Fibroblast of pulmonary artery (primary cell): ENCODE measurements around the gene AMELX.

ENCODE experiments used
- DNase-seq: peaks from one replicate; pipeline ENCODE4 v3.0.0-alpha.2; 2010; ENCODE audit warnings: low read depth
- H3K4me3 ChIP-seq: replicated peaks from 2 replicates; pipeline ENCODE4 v1.5.1; 2011; ENCODE audit warnings: low read depth, mild to moderate bottlenecking, control low read depth, low read length, moderate library complexity
- TF ChIP-seq, protein P1 (sequence below): IDR thresholded peaks from 2 replicates; pipeline ENCODE4 v1.5.1; 2011; ENCODE audit warnings: mild to moderate bottlenecking, control low read depth, low read length, inconsistent platforms; ENCODE audit errors: missing control alignments

Gene AMELX

DNA sequence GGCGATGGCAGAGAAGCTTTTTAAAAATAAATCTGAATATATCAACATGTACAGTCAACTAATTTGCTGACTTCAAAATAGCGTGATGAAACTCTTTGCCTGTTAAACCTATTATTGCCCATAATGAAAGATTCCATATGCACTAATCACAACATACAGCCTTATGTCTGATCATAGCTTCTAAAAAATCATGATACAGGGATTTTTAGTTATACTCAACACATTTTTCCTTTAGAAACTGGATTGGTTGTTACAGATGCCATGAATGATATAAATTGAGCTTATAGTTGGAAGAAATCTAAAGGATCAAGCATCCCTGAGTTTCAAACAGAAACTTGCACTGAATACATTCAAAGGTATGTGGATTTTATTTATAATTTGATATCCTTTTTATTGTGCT, at the start of gene AMELX:
TSS of gene AMELX (plus strand) at position 301 of the 400 bp plus-strand sequence. CDS start 1,376 bp downstream, outside the sequence.
- TF ChIP-seq, protein P1, sequence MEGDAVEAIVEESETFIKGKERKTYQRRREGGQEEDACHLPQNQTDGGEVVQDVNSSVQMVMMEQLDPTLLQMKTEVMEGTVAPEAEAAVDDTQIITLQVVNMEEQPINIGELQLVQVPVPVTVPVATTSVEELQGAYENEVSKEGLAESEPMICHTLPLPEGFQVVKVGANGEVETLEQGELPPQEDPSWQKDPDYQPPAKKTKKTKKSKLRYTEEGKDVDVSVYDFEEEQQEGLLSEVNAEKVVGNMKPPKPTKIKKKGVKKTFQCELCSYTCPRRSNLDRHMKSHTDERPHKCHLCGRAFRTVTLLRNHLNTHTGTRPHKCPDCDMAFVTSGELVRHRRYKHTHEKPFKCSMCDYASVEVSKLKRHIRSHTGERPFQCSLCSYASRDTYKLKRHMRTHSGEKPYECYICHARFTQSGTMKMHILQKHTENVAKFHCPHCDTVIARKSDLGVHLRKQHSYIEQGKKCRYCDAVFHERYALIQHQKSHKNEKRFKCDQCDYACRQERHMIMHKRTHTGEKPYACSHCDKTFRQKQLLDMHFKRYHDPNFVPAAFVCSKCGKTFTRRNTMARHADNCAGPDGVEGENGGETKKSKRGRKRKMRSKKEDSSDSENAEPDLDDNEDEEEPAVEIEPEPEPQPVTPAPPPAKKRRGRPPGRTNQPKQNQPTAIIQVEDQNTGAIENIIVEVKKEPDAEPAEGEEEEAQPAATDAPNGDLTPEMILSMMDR = no peak
- no peak within 1 kb of the TSS for H3K4me3 ChIP-seq
- no peak for DNase-seq

DNA sequence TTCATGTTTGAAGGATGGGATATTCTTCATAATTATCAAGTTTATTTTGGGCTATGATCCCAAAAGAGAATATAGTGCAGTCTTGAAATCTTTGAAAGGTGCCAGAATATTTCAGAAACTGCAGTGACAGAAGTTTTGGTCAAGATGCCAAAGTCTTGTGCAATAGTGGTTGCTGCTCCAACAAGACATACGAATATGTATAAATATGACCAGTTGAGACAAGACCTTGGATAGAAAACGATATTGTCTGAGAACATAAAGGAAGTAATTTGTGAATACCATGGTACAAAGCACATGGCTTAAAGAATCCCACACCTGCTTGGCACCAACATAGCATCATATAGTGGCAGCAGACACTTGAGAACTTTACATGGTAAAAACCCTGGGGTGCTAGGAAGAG, 48.6 kb upstream of the AMELX start:
- H3K4me3 ChIP-seq = no peak overlapping the region
- TF ChIP-seq, protein P1 = no peak
- peak; percentile 81 for DNase-seq

DNA sequence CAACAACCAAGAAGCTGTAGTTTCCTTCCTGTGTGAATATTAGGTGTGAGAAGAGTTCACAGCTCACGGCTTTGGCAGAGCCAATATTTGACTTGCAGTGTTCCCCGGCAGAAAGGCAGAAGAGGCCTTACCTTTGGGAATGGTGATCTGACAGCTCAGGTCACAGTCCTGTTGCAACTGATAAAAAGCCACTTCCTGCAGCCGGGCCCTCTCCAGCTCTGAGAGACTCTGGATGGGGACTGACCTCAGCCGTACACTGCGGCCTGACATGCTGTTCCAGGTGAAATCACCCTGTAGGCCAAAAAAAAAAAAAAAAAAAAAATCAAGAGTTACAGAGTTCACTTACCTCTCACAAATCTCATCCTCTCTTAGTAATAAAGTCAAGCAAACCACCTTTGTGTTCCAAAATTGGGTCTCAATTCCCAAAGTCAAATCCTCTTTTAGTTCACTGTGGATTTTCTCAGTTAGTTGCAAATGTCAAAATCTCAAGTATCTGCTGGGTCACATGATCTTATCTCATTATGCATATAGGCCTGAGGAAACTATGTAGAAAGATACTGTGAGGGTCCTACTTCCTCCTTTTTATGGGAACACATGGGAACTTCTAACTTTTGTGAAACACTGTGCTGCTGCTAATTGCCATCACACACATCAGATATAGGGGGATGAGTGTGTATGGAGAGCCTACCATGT, 38.6 kb upstream of the AMELX start:
- TF ChIP-seq, protein P1 = no peak
- H3K4me3 ChIP-seq = no peak overlapping the region
- DNase-seq = no peak

DNA sequence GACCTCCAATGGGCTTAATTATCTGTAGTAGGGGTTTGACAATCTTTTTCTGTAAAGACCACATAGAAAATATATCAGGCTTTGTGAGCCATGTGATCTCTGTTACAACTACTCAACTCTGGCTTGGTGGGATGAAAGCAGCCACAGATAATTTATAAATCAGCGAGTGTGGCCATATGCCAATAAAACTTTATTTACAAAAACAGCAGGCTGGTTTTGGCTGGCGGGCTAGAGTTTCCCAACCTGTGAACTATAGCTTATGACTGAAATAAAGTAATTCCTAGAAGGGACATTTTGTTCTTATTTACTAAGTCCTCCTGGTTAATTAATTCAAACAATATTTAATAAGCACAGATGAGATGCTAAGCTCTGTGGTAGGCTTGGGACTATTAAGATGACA, 35.9 kb upstream of the AMELX start:
- DNase-seq = no peak
- no peak overlapping the region for H3K4me3 ChIP-seq
- TF ChIP-seq, protein P1 = no peak

DNA sequence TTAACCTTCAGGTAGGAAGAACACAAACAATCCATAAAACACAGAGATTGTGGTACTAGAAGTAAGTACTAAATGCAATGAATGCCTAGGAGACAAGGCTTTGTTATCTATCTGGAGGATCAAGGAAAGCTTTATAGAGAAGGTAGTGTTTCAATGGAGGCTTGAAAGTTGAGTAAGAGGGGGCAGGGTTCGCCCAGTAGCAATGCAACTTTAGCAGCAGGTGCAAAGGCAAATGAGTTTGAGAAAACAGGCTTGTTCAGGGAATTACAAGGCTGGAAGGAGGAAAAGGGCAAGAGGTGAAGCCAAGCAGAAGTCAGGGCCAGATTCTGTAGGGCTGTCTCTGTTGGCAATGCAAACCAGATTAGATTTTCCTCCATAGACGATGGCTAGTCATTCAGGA, 35.5 kb upstream of the AMELX start:
- H3K4me3 ChIP-seq = no peak overlapping the region
- TF ChIP-seq, protein P1 = no peak
- DNase-seq = no peak

DNA sequence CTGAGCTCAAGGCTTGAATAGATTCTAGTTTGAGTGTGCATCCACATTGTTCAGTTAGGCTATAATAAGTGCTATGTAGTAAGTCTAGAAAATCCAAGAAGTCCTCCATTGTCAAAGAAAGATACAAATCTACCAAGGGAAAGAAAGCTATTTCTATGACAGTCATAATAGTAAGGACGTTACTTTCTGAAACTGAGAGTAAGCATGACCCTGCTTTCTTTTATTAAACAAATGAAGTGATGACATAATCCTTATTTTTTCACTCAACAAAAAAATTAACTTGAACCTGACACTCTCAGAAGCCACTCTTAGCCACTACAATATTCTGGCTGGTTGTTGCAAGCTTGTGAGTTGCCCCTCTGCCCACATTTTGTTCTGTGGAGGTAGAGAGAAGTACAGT, 33.8 kb upstream of the AMELX start:
- TF ChIP-seq, protein P1 = no peak
- H3K4me3 ChIP-seq = no peak overlapping the region
- DNase-seq = no peak

DNA sequence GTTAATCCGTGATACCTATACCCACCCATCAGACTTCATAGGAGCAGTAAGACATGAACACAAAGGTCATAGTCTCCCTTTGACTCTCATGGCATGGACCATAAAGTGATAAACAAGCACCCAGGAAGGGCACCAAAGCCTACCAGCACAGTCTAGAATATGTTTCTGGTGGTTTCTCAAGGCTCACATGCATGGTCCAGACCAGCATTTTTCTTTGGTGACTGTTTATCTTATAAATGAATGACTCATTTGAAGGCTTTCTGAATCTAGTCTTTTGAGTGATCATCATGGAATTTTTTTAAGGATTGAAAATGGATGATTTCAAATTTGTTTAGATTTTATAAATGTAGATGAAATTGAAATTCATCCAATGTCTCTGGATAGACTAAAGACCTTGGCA, 32.0 kb upstream of the AMELX start:
- H3K4me3 ChIP-seq = no peak overlapping the region
- DNase-seq = peak; percentile 58
- TF ChIP-seq, protein P1 = no peak
